ENCODE data around the gene SYT13. TPM values are rescaled to one million over a fixed set of nuclear protein-coding genes. Genes with fewer than 3 reads are reported as not detected.

Gene SYT13
- total and polyA plus RNA-seq, 9 donors, result 0.13 to 1.0 (median 0.43) TPM; not detected in 4

DNA sequence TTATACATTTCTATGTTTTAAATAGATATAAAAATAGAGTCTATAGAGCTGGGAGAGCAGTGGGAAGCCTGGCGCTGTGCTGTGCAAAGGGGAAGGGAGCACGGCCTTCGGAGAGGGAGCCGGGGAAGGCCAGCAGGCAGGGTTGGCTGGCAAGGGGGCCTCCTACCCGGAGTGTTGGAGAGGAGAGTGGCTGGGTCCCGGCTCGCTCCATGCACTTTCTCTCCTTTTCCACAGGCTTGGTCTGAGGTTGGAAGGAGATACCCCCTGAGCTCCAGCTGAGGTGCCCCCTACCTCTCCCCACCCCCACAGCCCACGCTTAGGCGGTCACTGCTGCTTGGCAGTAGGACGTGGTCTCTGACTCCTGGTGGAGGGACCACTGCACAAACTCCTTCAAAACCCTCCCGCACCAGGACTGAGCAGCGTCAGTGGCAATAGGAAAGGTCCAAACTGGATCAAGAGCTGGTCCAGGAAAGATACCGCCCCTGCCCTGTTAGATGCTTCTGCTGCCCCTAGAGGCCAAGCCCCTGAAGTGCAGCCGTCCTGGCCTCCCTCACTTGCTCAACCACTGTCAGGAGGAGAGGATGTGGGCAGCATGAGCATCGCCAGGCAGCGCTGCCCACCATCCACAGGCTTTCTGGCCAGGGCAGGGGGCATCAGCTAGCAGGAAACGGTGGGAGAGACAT lies 52.9 kb downstream of the SYT13 start:
- no peaks in the 10 kb centered on the region for H3K27me3 ChIP-seq
- no peaks in the 10 kb centered on the region for H3K4me1 ChIP-seq (ENCODE audit: insufficient read depth)
- intact Hi-C loops (cut with DNase I), result loop anchor here in 2 of 4 donors (5.0 to 10.0 kb wide), 2 partner anchors 88 to 91 kb away; partner anchors contain the start of gene PRDM11 (in 1 of the 2)
- TF ChIP-seq, protein P1, sequence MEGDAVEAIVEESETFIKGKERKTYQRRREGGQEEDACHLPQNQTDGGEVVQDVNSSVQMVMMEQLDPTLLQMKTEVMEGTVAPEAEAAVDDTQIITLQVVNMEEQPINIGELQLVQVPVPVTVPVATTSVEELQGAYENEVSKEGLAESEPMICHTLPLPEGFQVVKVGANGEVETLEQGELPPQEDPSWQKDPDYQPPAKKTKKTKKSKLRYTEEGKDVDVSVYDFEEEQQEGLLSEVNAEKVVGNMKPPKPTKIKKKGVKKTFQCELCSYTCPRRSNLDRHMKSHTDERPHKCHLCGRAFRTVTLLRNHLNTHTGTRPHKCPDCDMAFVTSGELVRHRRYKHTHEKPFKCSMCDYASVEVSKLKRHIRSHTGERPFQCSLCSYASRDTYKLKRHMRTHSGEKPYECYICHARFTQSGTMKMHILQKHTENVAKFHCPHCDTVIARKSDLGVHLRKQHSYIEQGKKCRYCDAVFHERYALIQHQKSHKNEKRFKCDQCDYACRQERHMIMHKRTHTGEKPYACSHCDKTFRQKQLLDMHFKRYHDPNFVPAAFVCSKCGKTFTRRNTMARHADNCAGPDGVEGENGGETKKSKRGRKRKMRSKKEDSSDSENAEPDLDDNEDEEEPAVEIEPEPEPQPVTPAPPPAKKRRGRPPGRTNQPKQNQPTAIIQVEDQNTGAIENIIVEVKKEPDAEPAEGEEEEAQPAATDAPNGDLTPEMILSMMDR (IDR thresholded peaks at IDR 0.05), result peak; percentile 50 to 75 (median 55)
- TF ChIP-seq EP300 (IDR thresholded peaks at IDR 0.05) (no peak), POLR2A (IDR thresholded peaks at IDR 0.05) (no peak)
- H3K36me3 ChIP-seq, result no peaks in the 10 kb centered on the region
- no peaks in the 10 kb centered on the region for H3K9me3 ChIP-seq
- H3K27ac ChIP-seq, result no peak overlapping the region
- DNase-seq, result peak; percentile 57 to 83 (median 69)
- no peak overlapping the region for H3K4me3 ChIP-seq
- WGBS, 3 donors, result 59 to 62% (median 61%) methylated on average over 16 to 17 of the region's 17 CpGs

- Histone ChIP-seq H3K27ac (no peak overlapping the region), H3K4me3 (no peak overlapping the region), H3K4me1 (ENCODE audit: insufficient read depth) (no peaks in the 10 kb centered on the region), H3K9me3 (no peaks in the 10 kb centered on the region), H3K27me3 (no peaks in the 10 kb centered on the region), H3K36me3 (no peaks in the 10 kb centered on the region)
- TF ChIP-seq, protein P1 (IDR thresholded peaks at IDR 0.05), result no peak
- TF ChIP-seq POLR2A (IDR thresholded peaks at IDR 0.05) (no peak), EP300 (IDR thresholded peaks at IDR 0.05) (no peak)
- 80 to 86% (median 85%) methylated on average over 5 of the region's 5 CpGs for WGBS, 3 donors
- no peak for DNase-seq
- intact Hi-C loops (cut with DNase I), result loop anchor here in 2 of 4 donors (5.0 to 10.0 kb wide), 2 partner anchors 88 to 90 kb away; partner anchors contain the start of gene PRDM11 (in 1 of the 2)
Measured at GRCh38 chr11:45232341-45233080, 53.6 kb downstream of the SYT13 start.

- intact Hi-C loops (cut with DNase I), result loop anchor here in 2 of 4 donors (5.0 to 10.0 kb wide), 2 partner anchors 85 to 87 kb away; partner anchors contain the start of gene PRDM11 (in 1 of the 2)
- Histone ChIP-seq H3K4me1 (ENCODE audit: insufficient read depth) (no peaks in the 10 kb centered on the region), H3K9me3 (no peaks in the 10 kb centered on the region), H3K36me3 (no peaks in the 10 kb centered on the region), H3K27me3 (no peaks in the 10 kb centered on the region), H3K4me3 (no peak overlapping the region), H3K27ac (no peak overlapping the region)
- TF ChIP-seq, protein P1 (IDR thresholded peaks at IDR 0.05), result no peak
- no peak for TF ChIP-seq POLR2A (IDR thresholded peaks at IDR 0.05)
- TF ChIP-seq EP300 (IDR thresholded peaks at IDR 0.05), result no peak
- DNase-seq, result no peak
- WGBS, 3 donors, result 86 to 91% (median 89%) methylated on average over 5 of the region's 5 CpGs
Measured at GRCh38 chr11:45229401-45230020, 56.6 kb downstream of the SYT13 start.

GRCh38 chr11:45227836-45228235 lies 58.3 kb downstream of the SYT13 start:
- H3K36me3 ChIP-seq, result no peaks in the 10 kb centered on the region
- no peaks in the 10 kb centered on the region for H3K27me3 ChIP-seq
- no peaks in the 10 kb centered on the region for H3K4me1 ChIP-seq (ENCODE audit: insufficient read depth)
- no peak overlapping the region for H3K27ac ChIP-seq
- no peak for DNase-seq
- intact Hi-C loops (cut with DNase I), result no loop called here
- H3K9me3 ChIP-seq, result no peaks in the 10 kb centered on the region
- H3K4me3 ChIP-seq, result no peak overlapping the region
- 96 to 97% (median 96%) methylated on average over 19 of the region's 19 CpGs for WGBS, 3 donors
- TF ChIP-seq, protein P1 (IDR thresholded peaks at IDR 0.05), result no peak
- TF ChIP-seq EP300 (IDR thresholded peaks at IDR 0.05), result no peak
- no peak for TF ChIP-seq POLR2A (IDR thresholded peaks at IDR 0.05)
